ENCODE results near the gene MYCBP.

Gene MYCBP

GRCh38 chr1:38908821-38909220, 35.7 kb upstream of the MYCBP start:
- no peak for DNase-seq (ENCODE audit: extremely low read depth, low read depth)
- H3K4me3 ChIP-seq (replicated peaks; ENCODE audit: low read depth, low read length), result no peak overlapping the region
- TF ChIP-seq CTCF (IDR thresholded peaks at IDR 0.05; ENCODE audit: low read depth, low read length, missing control alignments), result no peak

GRCh38 chr1:38905985-38906384, 32.8 kb upstream of the MYCBP start:
- no peak for TF ChIP-seq CTCF (IDR thresholded peaks at IDR 0.05; ENCODE audit: low read depth, low read length, missing control alignments)
- H3K4me3 ChIP-seq (replicated peaks; ENCODE audit: low read depth, low read length), result no peak overlapping the region
- no peak for DNase-seq (ENCODE audit: extremely low read depth, low read depth)

- no peak overlapping the region for H3K4me3 ChIP-seq (replicated peaks; ENCODE audit: low read depth, low read length)
- no peak for TF ChIP-seq CTCF (IDR thresholded peaks at IDR 0.05; ENCODE audit: low read depth, low read length, missing control alignments)
- DNase-seq (ENCODE audit: extremely low read depth, low read depth), result no peak
Measured at GRCh38 chr1:38899560-38899959, 26.4 kb upstream of the MYCBP start.

- TF ChIP-seq CTCF (IDR thresholded peaks at IDR 0.05; ENCODE audit: low read depth, low read length, missing control alignments), result no peak
- no peak overlapping the region for H3K4me3 ChIP-seq (replicated peaks; ENCODE audit: low read depth, low read length)
- DNase-seq (ENCODE audit: extremely low read depth, low read depth), result no peak
Measured at GRCh38 chr1:38898653-38899230, 25.6 kb upstream of the MYCBP start.

GRCh38 chr1:38896169-38896568, 23.0 kb upstream of the MYCBP start:
- H3K4me3 ChIP-seq (replicated peaks; ENCODE audit: low read depth, low read length), result no peak overlapping the region
- no peak for TF ChIP-seq CTCF (IDR thresholded peaks at IDR 0.05; ENCODE audit: low read depth, low read length, missing control alignments)
- DNase-seq (ENCODE audit: extremely low read depth, low read depth), result no peak

GRCh38 chr1:38892976-38893375, 19.8 kb upstream of the MYCBP start:
- no peak for DNase-seq (ENCODE audit: extremely low read depth, low read depth)
- H3K4me3 ChIP-seq (replicated peaks; ENCODE audit: low read depth, low read length), result no peak overlapping the region
- TF ChIP-seq CTCF (IDR thresholded peaks at IDR 0.05; ENCODE audit: low read depth, low read length, missing control alignments), result no peak

GRCh38 chr1:38891753-38892152, 18.6 kb upstream of the MYCBP start:
- no peak for TF ChIP-seq CTCF (IDR thresholded peaks at IDR 0.05; ENCODE audit: low read depth, low read length, missing control alignments)
- DNase-seq (ENCODE audit: extremely low read depth, low read depth), result no peak
- H3K4me3 ChIP-seq (replicated peaks; ENCODE audit: low read depth, low read length), result no peak overlapping the region

All from HFF-Myc (cell line).